Measurements from ENCODE around the gene SLC25A30.
"Not testable (repeated sequence)": the region's sequence is repeated elsewhere in the genome, so short reads cannot be mapped to it uniquely, and the experiment has no call there.

The SLC25A30 gene

DNA sequence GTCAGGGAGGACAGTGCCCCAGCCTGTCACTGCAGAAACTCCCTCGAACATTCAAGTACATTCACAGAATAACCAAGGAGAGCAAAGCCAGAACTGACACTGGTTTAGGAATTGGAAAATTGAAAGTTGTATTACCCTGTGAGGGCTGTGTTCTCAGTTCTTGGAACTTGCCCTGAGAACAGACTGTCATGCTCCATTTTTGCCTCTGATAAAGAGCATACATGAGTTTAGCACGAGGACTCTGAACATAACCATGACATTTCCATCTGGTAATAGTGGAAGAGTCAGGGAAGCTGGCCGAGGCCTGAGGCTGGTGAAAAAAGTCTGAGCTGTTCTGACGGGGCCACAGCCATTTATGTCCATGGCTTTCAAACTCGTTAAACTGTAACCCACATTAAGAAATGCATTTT is 15.2 kb upstream of the SLC25A30 start:
- no peak overlapping the region for H3K9ac ChIP-seq (ENCODE audit: low read length in 5 of 5)
- H3K36me3 ChIP-seq (ENCODE audit: control insufficient read depth in 5 of 5, insufficient read depth in 5 of 5, low read length in 5 of 5): no peaks in the 10 kb centered on the region
- no peak overlapping the region for H3K4me3 ChIP-seq (ENCODE audit: low read depth in 1 of 5, low read length in 5 of 5)
- no peaks in the 10 kb centered on the region for H3K27me3 ChIP-seq (ENCODE audit: control insufficient read depth in 5 of 5, insufficient read depth in 4 of 5, low read length in 5 of 5)
- no peaks in the 10 kb centered on the region for H3K4me1 ChIP-seq (ENCODE audit: control insufficient read depth in 5 of 5, insufficient read depth in 5 of 5, low read length in 5 of 5)
- H3K9me3 ChIP-seq (ENCODE audit: control insufficient read depth in 5 of 5, low read length in 5 of 5): no peaks in the 10 kb centered on the region
- H3K27ac ChIP-seq (ENCODE audit: low read depth, low read length): peak overlapping the region; percentile 41

DNA sequence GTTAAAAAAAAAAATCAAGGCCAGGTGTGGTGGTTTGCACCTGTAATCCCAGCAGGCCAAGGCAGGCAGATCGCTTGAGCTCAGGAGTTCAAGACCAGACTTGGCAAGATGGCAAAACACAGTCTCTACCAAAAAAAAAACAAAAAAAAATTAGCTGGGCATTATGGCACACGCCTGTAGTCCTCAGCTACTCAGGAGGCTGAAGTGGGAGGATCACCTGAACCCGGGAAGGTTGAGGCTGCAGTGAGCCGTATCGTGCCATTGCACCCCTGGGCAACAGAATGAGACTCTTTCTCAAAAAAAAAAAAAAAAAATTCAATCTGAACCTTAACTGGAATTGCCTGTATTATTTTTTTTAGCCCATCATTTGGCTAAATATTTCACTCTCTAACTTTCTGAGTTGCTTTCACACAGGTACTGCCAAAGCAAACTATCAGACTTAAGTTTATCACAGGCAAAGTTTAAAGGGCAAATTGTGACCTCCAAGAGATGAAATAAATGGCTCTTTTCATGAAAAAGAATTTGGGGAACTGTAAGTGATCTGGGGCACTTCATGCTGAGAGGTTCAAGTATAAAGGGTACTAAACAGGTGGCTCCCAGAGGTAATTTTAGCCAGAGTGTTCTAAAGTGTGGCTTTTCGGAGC is 14.7 kb upstream of the SLC25A30 start:
- H3K4me1 ChIP-seq (ENCODE audit: control insufficient read depth in 5 of 5, insufficient read depth in 5 of 5, low read length in 5 of 5): no peaks in the 10 kb centered on the region
- no peak overlapping the region for H3K4me3 ChIP-seq (ENCODE audit: low read depth in 1 of 5, low read length in 5 of 5)
- H3K9ac ChIP-seq (ENCODE audit: low read length in 5 of 5): no peak overlapping the region
- H3K9me3 ChIP-seq (ENCODE audit: control insufficient read depth in 5 of 5, low read length in 5 of 5): no peaks in the 10 kb centered on the region
- peak overlapping the region; percentile 41 for H3K27ac ChIP-seq (ENCODE audit: low read depth, low read length)
- no peaks in the 10 kb centered on the region for H3K36me3 ChIP-seq (ENCODE audit: control insufficient read depth in 5 of 5, insufficient read depth in 5 of 5, low read length in 5 of 5)
- H3K27me3 ChIP-seq (ENCODE audit: control insufficient read depth in 5 of 5, insufficient read depth in 4 of 5, low read length in 5 of 5): no peaks in the 10 kb centered on the region

DNA sequence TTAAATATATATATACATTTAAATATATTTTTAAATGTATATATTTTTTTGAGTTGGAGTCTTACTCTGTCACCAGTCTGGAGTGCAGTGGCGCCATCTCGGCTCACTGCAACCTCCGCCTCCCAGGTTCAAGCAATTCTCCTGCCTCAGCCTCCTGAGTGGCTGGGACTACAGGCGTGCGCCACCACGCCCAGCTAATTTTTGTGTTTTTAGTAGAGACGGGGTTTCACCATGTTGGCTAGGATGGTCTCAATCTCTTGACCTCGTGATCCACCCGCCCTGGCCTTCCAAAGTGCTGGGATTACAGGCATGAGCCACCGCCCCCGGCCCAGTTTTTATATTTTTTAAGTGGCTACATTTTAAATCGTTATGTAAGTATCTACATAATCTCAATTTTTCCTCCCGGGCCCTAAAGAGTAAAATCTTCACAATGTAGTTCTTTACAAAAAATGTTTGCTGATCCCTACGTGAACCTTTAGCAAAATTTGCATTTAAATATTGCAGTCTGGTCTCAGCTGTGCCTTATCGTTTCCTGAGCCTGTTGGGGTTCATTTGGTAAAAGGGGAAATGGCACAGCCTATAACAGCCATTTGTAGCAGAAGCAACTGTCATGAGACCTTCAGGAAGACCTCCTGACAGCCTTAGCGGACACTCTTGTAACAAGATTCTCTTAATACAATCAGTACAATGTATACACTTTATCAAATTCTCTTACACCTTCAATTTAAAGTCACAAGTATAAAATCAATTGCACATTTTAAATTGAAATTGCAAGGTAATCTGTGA is 8.1 kb upstream of the SLC25A30 start:
- not testable (repeated sequence) for H3K36me3 ChIP-seq (ENCODE audit: control insufficient read depth in 5 of 5, insufficient read depth in 5 of 5, low read length in 5 of 5); H3K27ac ChIP-seq (ENCODE audit: low read depth, low read length); H3K4me3 ChIP-seq (ENCODE audit: low read depth in 1 of 5, low read length in 5 of 5); H3K27me3 ChIP-seq (ENCODE audit: control insufficient read depth in 5 of 5, insufficient read depth in 4 of 5, low read length in 5 of 5); H3K4me1 ChIP-seq (ENCODE audit: control insufficient read depth in 5 of 5, insufficient read depth in 5 of 5, low read length in 5 of 5); H3K9ac ChIP-seq (ENCODE audit: low read length in 5 of 5); H3K9me3 ChIP-seq (ENCODE audit: control insufficient read depth in 5 of 5, low read length in 5 of 5)

DNA sequence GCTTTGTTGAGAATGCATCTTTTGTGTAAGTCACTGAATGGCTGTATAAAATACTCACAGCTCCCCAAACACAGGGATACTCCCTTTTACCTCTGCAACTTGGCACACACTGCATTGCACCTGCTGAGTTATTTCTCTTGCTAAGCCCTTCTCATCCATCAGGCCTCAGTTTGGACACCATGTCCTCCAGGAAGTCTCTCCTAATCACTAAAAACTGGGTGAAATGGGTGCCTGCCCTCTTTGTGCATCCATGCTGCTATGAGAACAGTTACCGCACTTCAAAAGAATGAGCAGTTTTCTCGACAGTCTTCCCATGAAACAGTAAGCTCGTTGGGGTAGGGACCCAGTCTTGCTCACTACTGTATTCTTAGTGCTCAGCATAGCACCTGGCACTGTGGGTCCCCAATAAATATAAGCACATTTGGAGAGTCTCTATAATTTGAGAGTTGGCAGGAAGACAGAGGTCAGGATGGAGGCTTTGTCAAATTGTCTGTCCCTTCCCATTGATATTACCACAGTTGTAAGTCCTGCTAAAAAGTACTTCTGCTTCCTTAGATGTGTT is 4.6 kb upstream of the SLC25A30 start:
- Histone ChIP-seq H3K27ac (ENCODE audit: low read depth, low read length) (no peak overlapping the region), H3K27me3 (ENCODE audit: control insufficient read depth in 5 of 5, insufficient read depth in 4 of 5, low read length in 5 of 5) (no peaks in the 10 kb centered on the region), H3K9me3 (ENCODE audit: control insufficient read depth in 5 of 5, low read length in 5 of 5) (no peaks in the 10 kb centered on the region), H3K36me3 (ENCODE audit: control insufficient read depth in 5 of 5, insufficient read depth in 5 of 5, low read length in 5 of 5) (no peaks in the 10 kb centered on the region), H3K4me3 (ENCODE audit: low read depth in 1 of 5, low read length in 5 of 5) (no peak overlapping the region), H3K9ac (ENCODE audit: low read length in 5 of 5) (no peak overlapping the region), H3K4me1 (ENCODE audit: control insufficient read depth in 5 of 5, insufficient read depth in 5 of 5, low read length in 5 of 5) (peaks cover 0 to 8% (median 3%) of the 10 kb centered on the region in 5 donors)

DNA sequence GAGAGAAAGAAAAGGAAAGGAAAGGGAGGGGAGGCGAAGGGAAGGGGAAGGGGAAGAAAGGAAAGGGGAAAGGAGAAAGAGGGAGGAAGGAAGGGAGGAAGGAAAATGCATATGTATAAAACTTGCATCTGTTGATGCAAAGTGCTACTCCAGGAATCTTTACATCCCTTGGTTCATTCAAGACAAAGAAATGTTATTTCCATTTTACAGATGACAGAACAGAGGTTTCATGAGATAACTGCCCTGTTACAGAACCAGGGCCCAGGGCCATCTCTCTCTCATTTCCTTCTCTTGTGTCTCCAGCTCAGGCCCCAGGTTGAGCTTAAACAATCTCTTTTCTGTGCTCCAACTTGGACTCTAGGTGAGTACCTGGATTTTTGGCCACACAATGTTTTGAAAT is 1.8 kb upstream of the SLC25A30 start:
- H3K4me3 ChIP-seq (ENCODE audit: low read depth in 1 of 5, low read length in 5 of 5): no peak overlapping the region
- no peak overlapping the region for H3K27ac ChIP-seq (ENCODE audit: low read depth, low read length)

DNA sequence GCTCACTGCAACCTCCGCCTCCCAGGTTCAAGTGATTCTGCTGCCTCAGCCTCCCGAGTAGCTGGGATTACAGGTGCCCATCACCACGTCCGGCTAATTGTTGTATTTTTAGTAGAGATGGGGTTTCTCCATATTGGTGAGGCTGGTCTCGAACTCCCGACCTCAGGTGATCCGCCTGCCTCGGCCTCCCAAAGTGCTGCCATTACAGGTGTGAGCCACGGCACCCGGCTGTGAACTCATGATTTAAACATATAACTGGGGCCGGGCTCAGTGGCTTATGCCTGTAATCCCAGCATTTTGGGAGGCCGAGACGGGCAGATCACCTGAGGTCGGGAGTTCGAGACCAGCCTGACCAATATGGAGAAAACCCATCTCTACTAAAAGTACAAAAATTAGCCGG is 1.2 kb upstream of the SLC25A30 start:
- H3K36me3 ChIP-seq (ENCODE audit: control insufficient read depth in 5 of 5, insufficient read depth in 5 of 5, low read length in 5 of 5); H3K9ac ChIP-seq (ENCODE audit: low read length in 5 of 5); H3K4me3 ChIP-seq (ENCODE audit: low read depth in 1 of 5, low read length in 5 of 5); H3K9me3 ChIP-seq (ENCODE audit: control insufficient read depth in 5 of 5, low read length in 5 of 5); H3K27me3 ChIP-seq (ENCODE audit: control insufficient read depth in 5 of 5, insufficient read depth in 4 of 5, low read length in 5 of 5); H3K27ac ChIP-seq (ENCODE audit: low read depth, low read length): not testable (repeated sequence)
- peaks cover 4 to 32% (median 28%) of the 10 kb centered on the region in 5 donors for H3K4me1 ChIP-seq (ENCODE audit: control insufficient read depth in 5 of 5, insufficient read depth in 5 of 5, low read length in 5 of 5)

More for the DNA sequence above, 1.8 kb upstream of the SLC25A30 start:
- Histone ChIP-seq H3K4me1 (ENCODE audit: control insufficient read depth in 5 of 5, insufficient read depth in 5 of 5, low read length in 5 of 5) (peaks cover 1 to 27% (median 23%) of the 10 kb centered on the region in 5 donors), H3K27me3 (ENCODE audit: control insufficient read depth in 5 of 5, insufficient read depth in 4 of 5, low read length in 5 of 5) (no peaks in the 10 kb centered on the region), H3K9ac (ENCODE audit: low read length in 5 of 5) (no peak overlapping the region), H3K9me3 (ENCODE audit: control insufficient read depth in 5 of 5, low read length in 5 of 5) (no peaks in the 10 kb centered on the region), H3K36me3 (ENCODE audit: control insufficient read depth in 5 of 5, insufficient read depth in 5 of 5, low read length in 5 of 5) (no peaks in the 10 kb centered on the region)

DNA sequence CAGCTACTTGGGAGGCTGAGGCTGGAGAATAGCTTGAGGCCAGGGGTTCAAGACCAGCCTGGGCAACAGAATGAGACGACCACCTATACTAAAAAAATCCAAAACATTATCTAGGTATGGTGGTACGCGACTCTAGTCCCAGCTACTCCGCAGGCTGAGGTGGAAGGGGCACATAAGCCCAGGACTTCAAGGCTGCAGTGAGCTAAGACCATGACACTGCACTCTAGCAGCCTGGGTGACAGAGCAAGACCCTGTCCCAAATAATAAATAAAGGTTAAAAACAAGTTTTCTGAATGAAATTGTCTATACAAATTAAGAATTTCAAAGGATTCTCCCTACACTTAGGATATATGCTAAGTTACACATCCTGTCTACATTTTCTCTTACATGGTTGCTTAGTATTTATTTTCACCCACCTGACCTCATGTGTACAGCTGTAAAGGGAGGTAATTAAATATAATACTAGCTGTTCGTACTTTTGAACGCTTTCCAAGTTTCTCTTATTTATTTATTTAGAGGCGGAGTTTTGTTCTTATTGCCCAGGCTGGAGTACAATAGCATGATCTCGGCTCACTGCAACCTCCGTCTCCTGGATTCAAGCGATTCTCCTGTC is 1.6 kb downstream of the SLC25A30 start:
- Histone ChIP-seq H3K4me1 (ENCODE audit: control insufficient read depth in 5 of 5, insufficient read depth in 5 of 5, low read length in 5 of 5) (peaks cover 6 to 49% (median 41%) of the 10 kb centered on the region in 5 donors), H3K9ac (ENCODE audit: low read length in 5 of 5) (peak overlapping the region; percentile 1 to 80 (median 77)), H3K36me3 (ENCODE audit: control insufficient read depth in 5 of 5, insufficient read depth in 5 of 5, low read length in 5 of 5) (no peaks in the 10 kb centered on the region), H3K27ac (ENCODE audit: low read depth, low read length) (peak overlapping the region; percentile 87), H3K4me3 (ENCODE audit: low read depth in 1 of 5, low read length in 5 of 5) (peak overlapping the region; percentile 39 to 86 (median 78)), H3K9me3 (ENCODE audit: control insufficient read depth in 5 of 5, low read length in 5 of 5) (no peaks in the 10 kb centered on the region), H3K27me3 (ENCODE audit: control insufficient read depth in 5 of 5, insufficient read depth in 4 of 5, low read length in 5 of 5) (no peaks in the 10 kb centered on the region)

DNA sequence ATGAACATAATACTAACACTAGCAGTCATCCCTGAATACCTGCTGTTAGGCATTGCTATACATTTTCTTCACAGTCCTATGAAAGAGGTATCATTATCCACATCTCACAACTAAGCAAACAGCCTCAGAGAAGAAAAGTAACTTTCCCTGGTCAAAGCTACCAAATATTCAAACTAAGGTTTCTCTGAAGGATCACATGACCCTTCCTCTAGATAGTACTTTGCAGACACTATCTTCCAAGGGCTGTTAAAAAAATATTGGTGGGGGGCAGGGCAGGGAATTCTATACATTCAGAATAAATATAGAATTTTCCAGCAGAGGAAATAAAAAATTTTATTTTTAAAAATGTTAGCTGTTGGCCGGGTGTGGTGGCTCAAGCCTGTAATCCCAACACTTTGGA is 3.1 kb downstream of the SLC25A30 start:
- peaks cover 6 to 49% (median 41%) of the 10 kb centered on the region in 5 donors for H3K4me1 ChIP-seq (ENCODE audit: control insufficient read depth in 5 of 5, insufficient read depth in 5 of 5, low read length in 5 of 5)
- peak overlapping the region; percentile 86 for H3K27ac ChIP-seq (ENCODE audit: low read depth, low read length)
- peaks cover under 1 to 10% (median 6%) of the 10 kb centered on the region in 5 donors for H3K36me3 ChIP-seq (ENCODE audit: control insufficient read depth in 5 of 5, insufficient read depth in 5 of 5, low read length in 5 of 5)
- no peaks in the 10 kb centered on the region for H3K9me3 ChIP-seq (ENCODE audit: control insufficient read depth in 5 of 5, low read length in 5 of 5)
- H3K27me3 ChIP-seq (ENCODE audit: control insufficient read depth in 5 of 5, insufficient read depth in 4 of 5, low read length in 5 of 5): no peaks in the 10 kb centered on the region
- H3K4me3 ChIP-seq (ENCODE audit: low read depth in 1 of 5, low read length in 5 of 5): peak overlapping the region; percentile 36 to 76 (median 63)
- H3K9ac ChIP-seq (ENCODE audit: low read length in 5 of 5): peak overlapping the region in 4 of 5 donors; percentile 11 to 65 (median 48)

DNA sequence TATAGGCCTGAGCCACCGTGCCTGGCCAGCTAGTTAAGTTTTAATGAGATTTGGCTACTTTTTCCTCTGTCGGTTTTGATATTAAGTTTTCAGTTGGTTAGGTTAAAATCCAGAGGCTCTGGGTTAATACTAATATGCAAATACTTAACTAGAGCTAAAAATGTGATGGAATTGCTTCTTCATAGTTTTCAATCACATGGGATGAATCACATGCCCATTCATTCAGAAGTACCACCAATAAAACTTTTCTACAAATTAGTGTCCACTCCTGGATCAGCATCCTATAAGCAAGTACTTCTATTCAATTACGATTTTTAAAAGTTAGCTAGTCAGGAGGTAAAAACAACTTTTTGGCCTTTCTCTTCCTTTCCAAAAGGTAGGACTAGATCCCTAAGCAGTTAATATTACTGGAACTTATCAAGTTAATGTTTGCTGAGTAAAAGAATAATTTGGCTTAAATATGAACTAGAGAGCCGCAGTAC is 4.3 kb downstream of the SLC25A30 start:
- Histone ChIP-seq H3K27me3 (ENCODE audit: control insufficient read depth in 5 of 5, insufficient read depth in 4 of 5, low read length in 5 of 5) (no peaks in the 10 kb centered on the region), H3K4me3 (ENCODE audit: low read depth in 1 of 5, low read length in 5 of 5) (peak overlapping the region; percentile 36 to 76 (median 63)), H3K9ac (ENCODE audit: low read length in 5 of 5) (no peak overlapping the region), H3K27ac (ENCODE audit: low read depth, low read length) (peak overlapping the region; percentile 86), H3K4me1 (ENCODE audit: control insufficient read depth in 5 of 5, insufficient read depth in 5 of 5, low read length in 5 of 5) (peaks cover 6 to 49% (median 41%) of the 10 kb centered on the region in 5 donors), H3K36me3 (ENCODE audit: control insufficient read depth in 5 of 5, insufficient read depth in 5 of 5, low read length in 5 of 5) (peaks cover 3 to 17% (median 13%) of the 10 kb centered on the region in 5 donors), H3K9me3 (ENCODE audit: control insufficient read depth in 5 of 5, low read length in 5 of 5) (no peaks in the 10 kb centered on the region)

Measured in subcutaneous abdominal adipose tissue (tissue), 5 donors.